Measurements from ENCODE around the gene SEMA4A. TPM values are rescaled to one million over a fixed set of nuclear protein-coding genes. Genes with fewer than 3 reads are reported as not detected.

Gene SEMA4A
- total RNA-seq, 3 donors from 2014 or later (not counting 1 experiment from before 2014, with no cell fraction given): 2.6 to 13.0 (median 7.0) TPM

DNA sequence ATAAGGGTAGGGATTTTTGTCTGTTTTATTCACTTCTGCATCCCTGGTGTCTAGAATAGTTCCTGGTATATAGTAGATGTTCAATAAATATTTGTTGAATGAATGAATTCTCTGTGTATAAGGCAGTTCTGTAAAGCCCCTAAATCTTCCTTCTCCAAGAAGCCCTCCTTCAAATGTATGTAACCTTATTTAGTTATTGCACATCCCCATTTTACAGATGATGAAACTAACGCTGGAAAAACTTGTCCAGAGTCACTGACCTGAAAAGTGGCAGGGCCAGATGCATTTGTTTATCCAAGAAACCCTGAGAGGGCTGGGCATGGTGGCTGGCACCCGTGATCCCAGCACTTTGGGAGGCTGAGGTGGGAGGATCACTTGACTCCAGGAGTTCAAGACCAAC, 43.1 kb upstream of the SEMA4A start:
- Mint-ChIP-seq H3K27me3 (ENCODE audit: low read depth in 2 of 2) (peaks cover 0 to 23% of the 10 kb centered on the region in 2 donors), H3K4me3 (no peak overlapping the region), H3K27ac (peak overlapping the region in 1 of 2 donors; percentile 99), H3K9me3 (no peaks in the 10 kb centered on the region), H3K36me3 (no peaks in the 10 kb centered on the region), H3K4me1 (peaks cover 17 to 40% of the 10 kb centered on the region in 2 donors)
- TF ChIP-seq, protein P1, sequence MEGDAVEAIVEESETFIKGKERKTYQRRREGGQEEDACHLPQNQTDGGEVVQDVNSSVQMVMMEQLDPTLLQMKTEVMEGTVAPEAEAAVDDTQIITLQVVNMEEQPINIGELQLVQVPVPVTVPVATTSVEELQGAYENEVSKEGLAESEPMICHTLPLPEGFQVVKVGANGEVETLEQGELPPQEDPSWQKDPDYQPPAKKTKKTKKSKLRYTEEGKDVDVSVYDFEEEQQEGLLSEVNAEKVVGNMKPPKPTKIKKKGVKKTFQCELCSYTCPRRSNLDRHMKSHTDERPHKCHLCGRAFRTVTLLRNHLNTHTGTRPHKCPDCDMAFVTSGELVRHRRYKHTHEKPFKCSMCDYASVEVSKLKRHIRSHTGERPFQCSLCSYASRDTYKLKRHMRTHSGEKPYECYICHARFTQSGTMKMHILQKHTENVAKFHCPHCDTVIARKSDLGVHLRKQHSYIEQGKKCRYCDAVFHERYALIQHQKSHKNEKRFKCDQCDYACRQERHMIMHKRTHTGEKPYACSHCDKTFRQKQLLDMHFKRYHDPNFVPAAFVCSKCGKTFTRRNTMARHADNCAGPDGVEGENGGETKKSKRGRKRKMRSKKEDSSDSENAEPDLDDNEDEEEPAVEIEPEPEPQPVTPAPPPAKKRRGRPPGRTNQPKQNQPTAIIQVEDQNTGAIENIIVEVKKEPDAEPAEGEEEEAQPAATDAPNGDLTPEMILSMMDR (IDR thresholded peaks at IDR 0.05): no peak
- intact Hi-C loops (cut with micrococcal nuclease): no loop called here
- Histone ChIP-seq H3K4me3 (ENCODE audit: low read length) (no peak overlapping the region), H3K9me3 (ENCODE audit: control insufficient read depth, insufficient read depth, low read length) (no peaks in the 10 kb centered on the region), H3K36me3 (ENCODE audit: control insufficient read depth, insufficient read depth, low read length) (no peaks in the 10 kb centered on the region), H3K4me1 (ENCODE audit: control insufficient read depth, insufficient read depth, low read length) (peaks cover 33% of the 10 kb centered on the region), H3K27ac (ENCODE audit: low read length) (no peak overlapping the region), H3K27me3 (ENCODE audit: control insufficient read depth, insufficient read depth, low read length) (peaks cover 16% of the 10 kb centered on the region)
- ATAC-seq: no peak
- WGBS (ENCODE audit: insufficient coverage): 83% methylated on average over 2 of the region's 2 CpGs
- no peak for DNase-seq

DNA sequence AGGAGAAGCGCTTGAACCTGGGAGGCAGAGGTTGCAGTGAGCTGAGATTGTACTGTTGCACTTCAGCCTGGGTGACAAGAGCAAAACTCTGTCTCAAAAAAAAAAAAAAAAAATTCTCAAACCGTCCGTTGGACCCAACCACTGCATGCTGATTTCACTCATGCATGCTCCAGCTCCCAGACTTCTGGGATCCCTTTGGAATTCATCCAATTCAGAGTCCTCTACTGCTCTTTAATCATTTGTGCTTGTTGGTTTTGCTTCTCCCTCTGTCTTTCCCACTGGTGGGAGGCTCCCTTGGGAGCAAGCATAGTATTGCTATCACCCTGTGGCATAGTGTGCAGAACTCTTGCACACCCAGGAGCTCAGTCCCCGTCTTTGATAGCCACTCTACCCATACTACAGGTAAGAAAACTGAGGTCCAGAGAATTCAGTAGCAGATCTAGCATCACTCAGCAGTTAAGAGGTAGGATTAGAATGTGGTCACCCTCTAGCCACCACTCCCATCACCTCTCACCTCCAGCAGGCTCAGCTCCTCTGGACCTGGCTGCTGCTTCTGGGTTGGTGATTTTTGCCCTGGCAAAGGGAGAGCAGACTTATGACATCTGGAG, 41.9 kb upstream of the SEMA4A start:
- H3K4me3 Mint-ChIP-seq: no peak overlapping the region
- WGBS (ENCODE audit: insufficient coverage): 97% methylated on average over 4 of the region's 4 CpGs
- peak overlapping the region in 1 of 2 donors; percentile 93 for H3K27ac Mint-ChIP-seq
- Histone ChIP-seq H3K4me3 (ENCODE audit: low read length) (no peak overlapping the region), H3K4me1 (ENCODE audit: control insufficient read depth, insufficient read depth, low read length) (peaks cover 33% of the 10 kb centered on the region), H3K27ac (ENCODE audit: low read length) (no peak overlapping the region), H3K9me3 (ENCODE audit: control insufficient read depth, insufficient read depth, low read length) (no peaks in the 10 kb centered on the region), H3K36me3 (ENCODE audit: control insufficient read depth, insufficient read depth, low read length) (no peaks in the 10 kb centered on the region), H3K27me3 (ENCODE audit: control insufficient read depth, insufficient read depth, low read length) (peaks cover 25% of the 10 kb centered on the region)
- intact Hi-C loops (cut with micrococcal nuclease): no loop called here
- no peak for ATAC-seq
- peaks cover 0 to 30% of the 10 kb centered on the region in 2 donors for H3K27me3 Mint-ChIP-seq (ENCODE audit: low read depth in 2 of 2)
- TF ChIP-seq, protein P1 (IDR thresholded peaks at IDR 0.05): no peak
- H3K4me1 Mint-ChIP-seq: peaks cover 24 to 43% of the 10 kb centered on the region in 2 donors
- H3K36me3 Mint-ChIP-seq: no peaks in the 10 kb centered on the region
- H3K9me3 Mint-ChIP-seq: no peaks in the 10 kb centered on the region
- DNase-seq: no peak

- Mint-ChIP-seq H3K4me3 (no peak overlapping the region), H3K36me3 (no peaks in the 10 kb centered on the region), H3K9me3 (no peaks in the 10 kb centered on the region), H3K4me1 (peaks cover 20 to 35% of the 10 kb centered on the region in 2 donors), H3K27me3 (ENCODE audit: low read depth in 2 of 2) (peaks cover 0 to 32% of the 10 kb centered on the region in 2 donors), H3K27ac (peak overlapping the region in 1 of 2 donors; percentile 93)
- H3K4me1 ChIP-seq (ENCODE audit: control insufficient read depth, insufficient read depth, low read length): peaks cover 26% of the 10 kb centered on the region
- H3K27me3 ChIP-seq (ENCODE audit: control insufficient read depth, insufficient read depth, low read length): peaks cover 25% of the 10 kb centered on the region
- ATAC-seq (no peak), DNase-seq (no peak)
- no peak overlapping the region for H3K4me3 ChIP-seq (ENCODE audit: low read length)
- no peaks in the 10 kb centered on the region for H3K36me3 ChIP-seq (ENCODE audit: control insufficient read depth, insufficient read depth, low read length)
- TF ChIP-seq, protein P1 (IDR thresholded peaks at IDR 0.05): no peak
- H3K9me3 ChIP-seq (ENCODE audit: control insufficient read depth, insufficient read depth, low read length): no peaks in the 10 kb centered on the region
- intact Hi-C loops (cut with micrococcal nuclease): no loop called here
- no peak overlapping the region for H3K27ac ChIP-seq (ENCODE audit: low read length)
- 88% methylated on average over 9 of the region's 10 CpGs for WGBS (ENCODE audit: insufficient coverage)
Observed at GRCh38 chr1:156112276-156113137, 40.9 kb upstream of the SEMA4A start.

All from natural killer cell (primary cell).